Measurements from ENCODE around the gene TNFRSF1B.
A peak's percentile ranks its signal among the peaks of the same experiment; 100 is the strongest.

The TNFRSF1B gene

DNA sequence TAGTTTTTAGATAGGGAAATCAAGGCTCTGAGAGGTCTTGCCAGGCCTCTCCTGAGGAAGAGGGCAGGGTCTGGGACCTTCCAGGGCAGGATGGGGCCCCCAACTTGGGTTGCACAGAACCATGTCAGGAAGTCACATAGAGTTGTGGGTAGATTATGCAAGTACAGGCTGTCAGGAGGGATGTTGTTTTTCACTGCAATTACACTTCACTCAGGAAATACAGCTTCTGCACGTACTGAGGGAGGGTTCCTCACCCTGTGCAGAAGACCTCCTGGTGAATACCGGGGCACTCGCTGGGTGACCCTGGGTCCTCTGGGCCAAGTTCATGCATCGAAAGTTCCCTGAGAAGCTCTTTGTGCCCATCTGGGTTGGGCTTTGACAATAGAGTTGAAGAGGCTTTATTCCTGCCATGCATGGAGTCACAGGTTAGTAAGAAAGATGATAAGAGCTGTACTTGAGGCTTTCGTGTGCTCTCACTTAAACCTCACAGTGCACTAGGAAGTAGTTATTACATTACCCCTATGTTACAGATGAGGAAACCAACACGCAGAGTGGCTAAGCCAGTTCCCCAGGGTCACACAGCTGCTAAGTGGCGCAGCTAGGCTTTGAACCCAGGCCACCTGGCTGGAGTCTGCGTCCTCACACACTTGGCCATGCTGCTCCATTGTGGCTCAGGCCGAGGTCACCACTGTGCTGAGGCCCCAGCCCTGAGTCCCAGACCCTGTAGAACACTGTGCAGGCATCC lies 16.2 kb upstream of the TNFRSF1B start:
- in situ Hi-C loops (cut with HindIII; ENCODE audit: low sequenced_read_pairs), result no loop called here
- no peak for DNase-seq (ENCODE audit: low read depth, low spot score)
- TF ChIP-seq, protein P1, sequence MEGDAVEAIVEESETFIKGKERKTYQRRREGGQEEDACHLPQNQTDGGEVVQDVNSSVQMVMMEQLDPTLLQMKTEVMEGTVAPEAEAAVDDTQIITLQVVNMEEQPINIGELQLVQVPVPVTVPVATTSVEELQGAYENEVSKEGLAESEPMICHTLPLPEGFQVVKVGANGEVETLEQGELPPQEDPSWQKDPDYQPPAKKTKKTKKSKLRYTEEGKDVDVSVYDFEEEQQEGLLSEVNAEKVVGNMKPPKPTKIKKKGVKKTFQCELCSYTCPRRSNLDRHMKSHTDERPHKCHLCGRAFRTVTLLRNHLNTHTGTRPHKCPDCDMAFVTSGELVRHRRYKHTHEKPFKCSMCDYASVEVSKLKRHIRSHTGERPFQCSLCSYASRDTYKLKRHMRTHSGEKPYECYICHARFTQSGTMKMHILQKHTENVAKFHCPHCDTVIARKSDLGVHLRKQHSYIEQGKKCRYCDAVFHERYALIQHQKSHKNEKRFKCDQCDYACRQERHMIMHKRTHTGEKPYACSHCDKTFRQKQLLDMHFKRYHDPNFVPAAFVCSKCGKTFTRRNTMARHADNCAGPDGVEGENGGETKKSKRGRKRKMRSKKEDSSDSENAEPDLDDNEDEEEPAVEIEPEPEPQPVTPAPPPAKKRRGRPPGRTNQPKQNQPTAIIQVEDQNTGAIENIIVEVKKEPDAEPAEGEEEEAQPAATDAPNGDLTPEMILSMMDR (IDR thresholded peaks at IDR 0.05; ENCODE audit: low read depth, low read length), result no peak
- no peak overlapping the region for H3K4me3 ChIP-seq (ENCODE audit: low read depth, low read length)

DNA sequence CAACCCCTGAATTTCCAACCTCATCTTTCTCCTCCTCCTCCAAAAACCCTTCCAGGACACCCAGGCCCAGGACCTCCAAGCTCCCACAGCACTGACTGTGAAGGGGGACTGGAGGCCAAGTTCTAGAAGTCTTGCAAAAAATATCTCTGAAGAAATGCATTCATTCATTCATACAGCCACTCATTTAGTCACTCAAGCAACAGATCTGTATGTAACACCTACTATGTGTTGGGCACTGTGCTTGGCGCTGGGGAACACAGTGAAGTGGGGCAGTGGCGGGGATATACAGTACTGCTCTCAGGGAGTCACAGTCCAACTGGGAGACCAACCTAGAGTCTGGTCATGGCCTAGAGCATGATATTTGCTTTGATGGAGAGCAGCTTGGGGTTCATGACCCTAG lies 15.3 kb upstream of the TNFRSF1B start:
- DNase-seq (ENCODE audit: low read depth, low spot score), result no peak
- in situ Hi-C loops (cut with HindIII; ENCODE audit: low sequenced_read_pairs), result no loop called here
- TF ChIP-seq, protein P1 (IDR thresholded peaks at IDR 0.05; ENCODE audit: low read depth, low read length), result no peak
- no peak overlapping the region for H3K4me3 ChIP-seq (ENCODE audit: low read depth, low read length)

DNA sequence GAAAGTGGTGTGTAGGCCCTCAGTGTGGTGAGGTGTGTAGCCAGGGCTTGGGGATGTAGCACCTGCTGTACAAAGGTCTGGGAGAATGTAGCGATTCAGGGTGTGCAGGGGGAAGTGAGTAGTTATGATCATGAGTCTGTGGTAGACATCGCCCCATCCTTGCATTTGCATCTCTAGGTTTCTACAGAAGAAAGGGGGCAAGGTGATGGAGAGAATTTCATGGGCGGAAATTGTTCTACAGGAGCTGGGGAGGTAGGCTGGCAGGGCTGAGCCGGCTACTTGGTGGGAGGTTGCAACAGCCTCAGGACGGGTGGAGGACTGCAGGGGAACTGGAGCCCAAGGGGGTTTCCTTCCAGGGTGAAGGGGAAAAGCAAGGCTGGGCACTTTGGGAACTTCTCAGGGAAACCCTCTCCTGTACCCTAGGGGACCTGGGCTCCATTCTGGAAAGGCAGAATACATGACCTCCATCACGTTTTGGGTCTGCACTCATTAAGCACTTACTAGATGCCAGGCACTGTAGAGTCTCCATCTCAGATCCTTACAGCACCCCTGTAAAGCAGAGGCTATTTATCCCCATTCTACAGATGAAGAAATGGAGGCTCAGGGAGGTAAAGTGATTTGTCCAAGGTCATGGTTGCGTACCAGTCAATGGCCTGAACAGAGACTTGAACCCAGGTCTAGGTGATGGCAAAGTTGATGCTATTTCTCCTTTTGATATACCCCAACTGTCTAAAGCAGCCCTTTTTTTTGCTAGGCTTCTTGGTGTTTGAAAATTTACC lies 14.5 kb upstream of the TNFRSF1B start:
- no peak for DNase-seq (ENCODE audit: low read depth, low spot score)
- in situ Hi-C loops (cut with HindIII; ENCODE audit: low sequenced_read_pairs), result no loop called here
- H3K4me3 ChIP-seq (ENCODE audit: low read depth, low read length), result no peak overlapping the region
- TF ChIP-seq, protein P1 (IDR thresholded peaks at IDR 0.05; ENCODE audit: low read depth, low read length), result no peak

DNA sequence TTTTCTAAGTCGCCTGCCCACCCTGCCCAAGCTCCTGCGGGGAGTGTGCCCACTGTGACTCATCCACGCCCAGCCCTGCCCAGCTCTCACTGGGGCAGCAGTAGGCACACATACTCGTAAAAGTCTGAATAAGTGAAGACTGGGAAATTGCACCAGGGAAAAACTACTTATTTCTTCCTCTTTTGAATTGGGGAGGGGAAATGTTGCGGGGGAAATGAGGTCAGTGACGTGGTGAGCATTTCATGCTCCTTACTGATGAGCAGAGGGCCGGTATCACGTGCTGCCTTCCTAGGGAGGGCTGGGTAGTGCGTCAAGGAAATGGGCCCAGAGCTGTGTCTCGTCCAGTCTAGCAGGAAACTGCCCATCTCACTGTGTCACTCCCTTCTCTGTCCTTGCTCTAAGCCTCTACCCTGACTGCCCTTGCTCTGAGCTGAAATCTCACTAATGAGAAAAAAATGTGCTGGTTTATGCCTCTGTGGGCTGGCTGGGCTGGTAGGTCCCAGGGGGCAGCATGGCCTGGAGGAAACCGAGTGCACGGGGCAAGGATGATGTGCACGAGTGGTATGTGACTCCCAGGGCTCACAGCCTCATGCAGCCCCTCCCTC lies 13.5 kb upstream of the TNFRSF1B start:
- peak; percentile 67 for DNase-seq (ENCODE audit: low read depth, low spot score)
- H3K4me3 ChIP-seq (ENCODE audit: low read depth, low read length), result no peak overlapping the region
- TF ChIP-seq, protein P1 (IDR thresholded peaks at IDR 0.05; ENCODE audit: low read depth, low read length), result no peak
- in situ Hi-C loops (cut with HindIII; ENCODE audit: low sequenced_read_pairs), result no loop called here

DNA sequence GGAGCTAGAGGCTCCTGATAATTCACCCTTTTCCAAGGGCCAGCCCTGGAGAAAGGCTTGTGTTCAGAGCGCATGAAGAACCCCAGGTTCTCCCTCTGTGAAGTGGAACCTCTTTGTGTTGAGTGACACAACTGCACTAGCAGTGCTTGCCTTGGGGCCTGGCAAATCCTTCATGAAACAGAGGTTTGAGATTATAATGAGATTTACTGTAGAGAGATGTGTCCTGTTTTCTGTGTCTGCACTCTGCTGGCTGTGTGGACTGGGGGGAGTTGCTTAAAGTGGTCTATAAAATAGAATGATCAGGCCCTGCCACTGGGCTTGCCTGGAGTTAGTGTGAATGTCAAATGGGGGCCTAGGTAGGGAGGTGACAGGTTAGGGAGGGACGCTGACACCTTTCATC lies 11.5 kb upstream of the TNFRSF1B start:
- H3K4me3 ChIP-seq (ENCODE audit: low read depth, low read length), result no peak overlapping the region
- no peak for DNase-seq (ENCODE audit: low read depth, low spot score)
- in situ Hi-C loops (cut with HindIII; ENCODE audit: low sequenced_read_pairs), result no loop called here
- TF ChIP-seq, protein P1 (IDR thresholded peaks at IDR 0.05; ENCODE audit: low read depth, low read length), result no peak

DNA sequence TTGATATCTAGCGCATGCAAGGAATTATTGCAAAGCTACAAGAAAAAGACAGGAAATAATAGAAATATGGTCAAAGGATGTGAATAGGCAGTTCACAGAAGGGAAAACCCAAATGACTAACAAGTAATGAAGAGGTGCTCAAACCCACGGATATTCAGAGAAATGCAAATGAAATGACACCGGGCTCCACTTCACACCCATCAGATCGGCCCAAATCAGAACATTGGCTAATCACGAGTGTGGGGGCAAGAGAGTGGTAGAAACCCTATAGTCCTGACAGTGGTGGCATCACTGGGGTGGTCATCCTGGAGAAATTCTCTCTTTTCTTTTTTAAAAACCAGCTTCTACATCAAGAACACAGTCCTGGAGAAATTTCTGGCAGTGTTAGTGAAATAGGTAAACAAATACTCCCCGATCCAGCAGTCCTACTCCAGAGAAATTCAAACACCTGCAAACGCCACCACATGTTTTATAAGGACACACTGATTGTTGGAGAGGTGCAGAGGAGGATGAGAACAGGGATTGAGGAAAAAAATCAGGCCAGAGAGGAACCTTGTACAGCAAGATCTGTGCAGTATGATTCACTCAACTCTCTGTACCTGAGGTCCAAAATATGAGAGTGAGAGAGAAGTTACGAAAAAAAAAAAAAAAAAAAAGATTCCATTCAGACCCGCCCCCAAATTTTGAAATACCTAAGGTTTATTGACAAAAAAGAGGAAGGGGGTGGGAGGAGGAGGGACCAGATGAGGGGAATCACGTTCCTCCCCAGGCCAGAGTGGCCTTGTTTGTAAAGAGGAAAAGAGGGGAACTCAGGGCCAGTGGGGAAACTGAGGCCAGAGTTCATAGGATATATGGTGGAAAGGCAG lies 9.2 kb upstream of the TNFRSF1B start:
- no peak overlapping the region for H3K4me3 ChIP-seq (ENCODE audit: low read depth, low read length)
- in situ Hi-C loops (cut with HindIII; ENCODE audit: low sequenced_read_pairs), result no loop called here
- DNase-seq (ENCODE audit: low read depth, low spot score), result no peak
- TF ChIP-seq, protein P1 (IDR thresholded peaks at IDR 0.05; ENCODE audit: low read depth, low read length), result no peak

Measured in astrocyte of the spinal cord (primary cell).